HepG2 (cell line): ENCODE results near the gene MZF1. TPM values are rescaled to one million over a fixed set of nuclear protein-coding genes. Genes with fewer than 3 reads are reported as not detected.

Source experiments
- ATAC-seq: fragments of 200-7000 bp; cut with Tn5 transposase; 3 replicates; pipeline ENCODE4 v1.9.1; 2020; ENCODE audit warnings: mild to moderate bottlenecking, moderate library complexity
- BruUV-seq: library from RNA; stranded (reverse); fragments of 400-500 nt; replicated peaks from 2 replicates; lab custom pipeline; 2021; lab: Mats Ljungman, UMichigan
- CTCF ChIA-PET: fragments of 300-600 bp; formaldehyde crosslinking; extraction: SDS; loops from one replicate; lab custom pipeline; 2021; ENCODE audit warnings: low total read pairs, inconsistent platforms, low intra/inter-chr PET ratio; lab: Yijun Ruan, JAX
- POLR2A ChIA-PET: fragments of 350-600 bp; sonication (Branson Sonifier 250); formaldehyde crosslinking; loops from one replicate; lab custom pipeline; 2020; ENCODE audit warnings: antibody characterized with exemption, inconsistent platforms; lab: Yijun Ruan, JAX
- DNase-seq: peaks from one replicate; pipeline ENCODE4 v3.0.0-alpha.2; 2015; ENCODE audit warnings: low spot score
- FAIRE-seq: peaks from 3 replicates; lab custom pipeline; 2011; peaks lifted over from hg19 to GRCh38; lab: Jason Lieb, UNC
- H2AFZ ChIP-seq: one replicate; pipeline ENCODE4 v1.6.1; 2011; ENCODE audit warnings: low read length, inconsistent platforms
- H3K27ac ChIP-seq: fragments of 300-600 bp; 3 replicates; pipeline ENCODE4 v1.8.0; 2011; ENCODE audit warnings: mixed run types, mild to moderate bottlenecking, mixed read lengths, low read length, inconsistent platforms; ENCODE audit not compliant: insufficient read depth; ENCODE audit errors: extremely low read length
- H3K27me3 ChIP-seq, 2 experiments: fragments of 200-600 bp in 1 of 2; 2 replicates in 1 of 2; 3 replicates in 1 of 2; pipeline versions ENCODE4 v1.6.0 to v1.8.0; 2011; ENCODE audit warnings: low read length in 2 of 2, mild to moderate bottlenecking in 2 of 2, moderate library complexity in 2 of 2, inconsistent platforms in 1 of 2; ENCODE audit not compliant: insufficient read depth in 2 of 2, control insufficient read depth in 1 of 2
- H3K36me3 ChIP-seq, 2 experiments: fragments of 200-600 bp in 1 of 2; replicated peaks in 1 of 2; 2 replicates in 1 of 2; 3 replicates in 1 of 2; pipeline versions ENCODE4 v1.5.1 to v1.8.0; 2011; ENCODE audit warnings: low read length in 2 of 2, inconsistent platforms in 1 of 2; ENCODE audit not compliant: insufficient read depth in 2 of 2, control insufficient read depth in 1 of 2
- H3K4me1 ChIP-seq: 2 replicates; pipeline ENCODE4 v1.5.1; 2012; ENCODE audit warnings: low read length, inconsistent platforms; ENCODE audit not compliant: insufficient read depth
- H3K4me2 ChIP-seq: 2 replicates; pipeline ENCODE4 v1.6.0; 2011; ENCODE audit warnings: low read depth, low read length, inconsistent platforms
- H3K4me3 ChIP-seq, 3 experiments: fragments of 200-600 bp in 1 of 3; sonication (generic), shearing (Covaris generic) in 1 of 3; replicated peaks in 1 of 3; 2 replicates each; pipeline ENCODE4 v1.5.1; 2011 to 2016; ENCODE audit warnings: low read length in 3 of 3, inconsistent platforms in 2 of 3, low read depth in 2 of 3, mild to moderate bottlenecking in 2 of 3, control low read depth in 1 of 3, mixed read lengths in 1 of 3; ENCODE audit not compliant: insufficient read depth in 1 of 3
- H3K79me2 ChIP-seq: one replicate; pipeline ENCODE4 v1.6.1; 2011; ENCODE audit warnings: low read length, inconsistent platforms; ENCODE audit not compliant: insufficient read depth
- H3K9ac ChIP-seq: 2 replicates; pipeline ENCODE4 v1.6.0; 2011; ENCODE audit warnings: mild to moderate bottlenecking, low read depth, low read length, inconsistent platforms; ENCODE audit not compliant: insufficient read depth
- H3K9me3 ChIP-seq: 2 replicates; pipeline ENCODE4 v1.5.1; 2012; ENCODE audit warnings: mild to moderate bottlenecking, low read length
- H4K20me1 ChIP-seq: 2 replicates; pipeline ENCODE4 v1.6.0; 2011; ENCODE audit warnings: inconsistent platforms, mild to moderate bottlenecking, low read length, moderate library complexity; ENCODE audit not compliant: insufficient read depth
- HNRNPH1 ChIP-seq: fragments of 200-400 bp; formaldehyde crosslinking; optimal IDR thresholded peaks from 2 replicates; pipeline ENCODE3; 2017; ENCODE audit warnings: mild to moderate bottlenecking, low read depth, low read length
- MIER2 ChIP-seq: IDR thresholded peaks from 2 replicates; pipeline ENCODE4 v1.6.1; 2016; ENCODE audit warnings: missing biosample characterization, missing genetic modification reagents
- NFRKB ChIP-seq: fragments of 450-650 bp; IDR thresholded peaks from 2 replicates; pipeline ENCODE4 v1.6.1; 2017
- STAT5B ChIP-seq: sonication (generic); formaldehyde crosslinking; IDR thresholded peaks from 2 replicates; pipeline ENCODE4 v1.4.0; 2020; ENCODE audit warnings: missing genetic modification reagents
- TERF1 ChIP-seq: sonication (generic); formaldehyde crosslinking; IDR thresholded peaks from 2 replicates; pipeline ENCODE4 v1.8.0; 2022; ENCODE audit warnings: mild to moderate bottlenecking, missing genetic modification reagents, moderate library complexity
- ZNF276 ChIP-seq: sonication (generic); formaldehyde crosslinking; IDR thresholded peaks from 2 replicates; pipeline ENCODE4 v1.4.0; 2020; ENCODE audit warnings: mild to moderate bottlenecking, low read depth, missing genetic modification reagents
- ZNF503 ChIP-seq: sonication (generic); formaldehyde crosslinking; IDR thresholded peaks from 2 replicates; pipeline ENCODE4 v1.4.0; 2020; ENCODE audit warnings: missing genetic modification reagents
- WGBS: methylation state at CpG from one replicate; pipeline ENCODE4 v1.1.6; 2017; ENCODE audit warnings: low lambda C conversion rate; 5-methylcytosine and 5-hydroxymethylcytosine counted together
- in situ Hi-C: cut with HindIII; loops from 2 replicates; pipeline ENCODE4 v1.10.0; 2017; ENCODE audit warnings: low pct_unique_long_range_greater_than_20kb; ENCODE audit not compliant: extremely low pct_ligation_motif_present
- intact Hi-C: fragments of 100-400 bp; cut with micrococcal nuclease; formaldehyde crosslinking; loops from one replicate; pipeline ENCODE4 v1.10.0; 2022; ENCODE audit not compliant: unreplicated experiment
- polyA plus RNA-seq, 8 experiments: library from polyadenylated mRNA; depleted of rRNA in 3 of 8; stranded (reverse) in 7 of 8; unstranded in 1 of 8; fragments of >200 nt; fragmentation: Illumina TruSeq in 4 of 8; extraction: Trizol in 4 of 8; gene quantifications; 2 replicates each; pipeline versions ENCODE4 v1.2.1 to v1.2.3, GENCODE V29; 2011 to 2016; ENCODE audit warnings: low read depth in 4 of 8, missing spikeins in 1 of 8, mixed read lengths in 1 of 8; ENCODE audit not compliant: insufficient read depth in 1 of 8
- total RNA-seq, 5 experiments: library from RNA; depleted of rRNA; stranded (reverse); fragments of >200 nt; fragmentation: Illumina TruSeq; extraction: Trizol; gene quantifications; 2 replicates each; pipeline ENCODE4 v1.2.3, GENCODE V29; 2016; ENCODE audit warnings: low read depth in 1 of 5
- TF ChIP-seq, protein P1 (sequence below): IDR thresholded peaks from 2 replicates; pipeline ENCODE4 v1.6.1; 2016; ENCODE audit warnings: missing biosample characterization, missing genetic modification reagents, low read depth

Gene MZF1
- total and polyA plus RNA-seq, 2 of the 13 experiments (the other 11 are each of a cell fraction or from before 2014, with no cell fraction given), result 3.1 to 8.1 TPM

DNA sequence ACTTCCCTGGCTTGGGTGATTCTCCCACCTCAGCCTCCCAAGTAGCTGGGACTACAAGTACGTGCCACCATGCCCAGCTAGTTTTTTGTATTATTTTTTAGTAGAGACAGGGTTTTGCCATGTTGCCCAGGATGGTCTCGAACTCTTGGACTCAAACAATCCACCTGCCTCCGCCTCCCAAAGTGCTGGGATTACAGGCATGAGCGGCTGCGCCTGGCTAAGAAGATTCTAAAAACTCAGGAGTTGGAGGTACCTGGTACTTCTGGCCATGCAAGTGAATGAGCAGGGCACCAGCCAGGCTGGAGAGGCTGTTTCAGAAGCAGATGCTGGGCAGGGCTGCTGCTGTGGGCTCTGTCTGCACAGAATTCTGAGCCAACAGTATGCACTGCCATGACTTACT, 6.1 kb downstream of the MZF1 start (continued):
- no peak for TF ChIP-seq MIER2 (CRISPR knock-in tag)
- TF ChIP-seq STAT5B (CRISPR knock-in tag), result no peak
- no peak for TF ChIP-seq ZNF503 (CRISPR knock-in tag)
- no peak for TF ChIP-seq TERF1
- TF ChIP-seq, protein P1, sequence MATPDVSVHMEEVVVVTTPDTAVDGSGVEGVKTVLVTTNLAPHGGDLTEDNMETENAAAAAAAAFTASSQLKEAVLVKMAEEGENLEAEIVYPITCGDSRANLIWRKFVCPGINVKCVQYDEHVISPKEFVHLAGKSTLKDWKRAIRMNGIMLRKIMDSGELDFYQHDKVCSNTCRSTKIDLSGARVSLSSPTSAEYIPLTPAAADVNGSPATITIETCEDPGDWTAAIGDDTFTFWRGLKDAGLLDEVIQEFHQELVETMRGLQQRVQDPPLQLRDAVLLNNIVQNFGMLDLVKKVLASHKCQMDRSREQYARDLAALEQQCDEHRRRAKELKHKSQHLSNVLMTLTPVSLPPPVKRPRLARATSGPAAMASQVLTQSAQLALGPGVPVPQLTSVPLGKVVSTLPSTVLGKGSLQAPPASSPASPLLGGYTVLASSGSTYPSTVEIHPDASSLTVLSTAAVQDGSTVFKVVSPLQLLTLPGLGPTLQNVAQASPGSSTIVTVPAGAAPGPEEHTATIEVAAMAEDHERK (CRISPR knock-in tag), result no peak

- Histone ChIP-seq H3K27ac (no peak overlapping the region), H3K9ac (no peak overlapping the region), H3K27me3 (no peaks in the 10 kb centered on the region), H3K4me1 (peaks cover 23% of the 10 kb centered on the region), H4K20me1 (no peaks in the 10 kb centered on the region), H3K79me2 (peaks cover 11% of the 10 kb centered on the region), H3K9me3 (no peaks in the 10 kb centered on the region), H3K36me3 (no peaks in the 10 kb centered on the region; a peak in 1 of 5 replicates), H2AFZ (no peak overlapping the region), H3K4me2 (no peak overlapping the region), H3K4me3 (no peak overlapping the region)
- intact Hi-C loops (no loop called here), in situ Hi-C loops (no loop called here)
- ChIA-PET CTCF (no interaction called here), POLR2A (no interaction called here)
- no peak for FAIRE-seq
- no TSS peak for BruUV-seq
- DNase-seq, result no peak
- WGBS, result 97% methylated on average over 6 of the region's 6 CpGs
- ATAC-seq, result no peak
- TF ChIP-seq HNRNPH1 (no peak), NFRKB (no peak), ZNF276 (CRISPR knock-in tag) (no peak)
Observed at GRCh38 chr19:58563823-58564222, 9.3 kb downstream of the MZF1 start.
